Stimulated activated naive CD4-positive, alpha-beta T cell (primary cell): Measurements from ENCODE around the gene RNF149.
"Not testable (repeated sequence)": the region's sequence is repeated elsewhere in the genome, so short reads cannot be mapped to it uniquely, and the experiment has no call there.

Experiments
- DNase-seq, 6 experiments: peaks; one replicate each; lab custom pipeline; 2025; lab: John Stamatoyannopoulos, UW

The RNF149 gene

DNA sequence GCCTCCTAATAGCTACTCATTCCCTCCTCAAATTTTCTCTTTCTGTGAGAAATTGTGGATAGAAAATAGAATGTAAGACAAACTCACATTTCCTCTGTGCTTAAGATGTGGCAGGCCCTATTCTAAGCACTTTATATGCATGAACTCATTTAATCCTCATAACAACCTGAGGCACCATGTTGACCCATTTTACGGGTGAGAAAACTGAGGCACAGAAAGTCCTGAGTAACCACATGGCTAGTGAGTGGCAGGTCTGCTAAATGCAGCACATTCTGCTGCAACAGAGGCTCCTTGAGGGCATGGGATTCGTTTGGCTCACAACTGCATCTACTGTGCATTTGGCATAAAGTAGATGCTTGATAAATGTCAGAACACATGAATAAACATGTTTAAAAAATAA is 22.7 kb upstream of the RNF149 start:
- DNase-seq = no peak

DNA sequence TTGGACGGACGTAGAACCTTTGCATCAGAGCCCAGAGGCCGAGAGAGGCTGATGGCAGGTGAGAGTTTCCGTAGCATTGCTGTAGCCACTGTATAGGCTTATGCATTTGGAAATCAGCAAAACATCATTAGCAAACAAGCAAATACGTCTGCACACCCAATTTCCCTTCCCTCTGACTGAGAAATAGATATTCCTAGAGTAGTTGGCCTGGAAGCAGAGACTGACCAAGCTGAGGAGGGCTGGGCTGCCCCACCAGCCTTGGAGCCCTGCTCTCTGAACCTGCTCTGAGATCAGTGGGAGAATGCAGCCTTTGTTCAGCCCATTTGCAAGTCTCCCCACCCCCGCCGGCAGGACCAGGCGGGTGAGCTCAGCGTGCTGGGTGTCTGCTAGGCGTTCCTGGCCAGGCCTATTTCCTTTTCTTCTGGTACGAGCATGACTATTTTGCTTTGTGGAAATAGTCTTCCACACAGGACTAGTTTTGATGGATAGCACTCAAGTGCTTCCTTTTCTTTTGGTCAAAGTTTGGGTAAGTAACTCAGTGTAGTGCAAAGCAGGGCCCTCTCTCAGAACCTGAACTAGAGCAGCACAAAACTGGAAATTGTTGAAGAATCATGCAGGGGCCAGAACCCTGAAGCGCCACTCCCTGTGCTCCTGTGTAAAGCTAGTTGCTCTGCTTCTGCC is 21.9 kb upstream of the RNF149 start:
- DNase-seq = peak in 2 of 6 experiments; percentile 10

DNA sequence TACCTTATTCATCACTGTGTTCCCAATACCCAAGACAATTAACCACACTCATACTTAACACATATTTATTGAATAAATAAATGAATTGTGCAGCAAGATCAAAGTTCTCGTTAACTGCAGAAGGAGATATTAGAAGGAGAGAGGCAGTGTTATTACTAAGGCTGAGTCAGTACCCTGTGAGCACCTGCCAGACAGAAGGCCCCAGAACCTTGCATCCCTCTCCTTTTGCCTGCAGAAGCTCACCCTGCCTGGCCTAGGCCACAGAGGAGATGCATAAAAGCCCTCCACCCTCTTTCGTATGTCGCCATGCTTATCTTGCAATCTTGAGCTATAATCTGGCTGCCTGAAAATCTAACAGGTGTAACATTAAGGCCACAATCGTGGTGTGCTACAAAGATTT is 20.5 kb upstream of the RNF149 start:
- DNase-seq = no peak

DNA sequence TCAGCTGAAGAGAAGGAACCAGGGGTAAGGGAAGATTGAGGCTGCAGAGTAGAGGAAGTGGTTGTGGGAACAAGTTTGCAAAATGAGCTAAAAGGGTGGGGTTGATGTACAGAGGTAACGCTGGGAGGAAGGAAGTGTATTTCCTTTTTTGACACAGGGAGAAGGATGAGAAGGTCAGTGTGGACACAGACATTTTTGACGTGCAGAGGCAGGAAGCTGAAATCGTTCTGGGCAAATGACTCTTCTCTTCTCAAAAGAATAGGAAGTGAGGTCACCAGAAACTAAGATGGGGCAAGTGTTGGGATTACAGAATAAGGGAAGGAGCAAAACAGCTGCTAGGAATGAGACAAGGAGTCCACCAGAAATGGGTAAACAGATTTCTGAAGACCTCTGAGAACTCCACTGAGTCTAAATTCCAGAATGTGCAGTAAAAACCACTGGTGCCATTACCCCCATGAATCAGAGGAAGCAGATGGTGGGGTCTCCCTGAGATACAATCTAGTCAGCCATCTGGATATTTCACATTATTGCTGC is 20.0 kb upstream of the RNF149 start:
- DNase-seq = peak in 3 of 6 experiments; percentile 77 to 82 (median 79)

GRCh38 chr2:101327863-101328394 is 19.4 kb upstream of the RNF149 start:
- no peak for DNase-seq

GRCh38 chr2:101325425-101325824 is 16.9 kb upstream of the RNF149 start:
- DNase-seq = no peak

DNA sequence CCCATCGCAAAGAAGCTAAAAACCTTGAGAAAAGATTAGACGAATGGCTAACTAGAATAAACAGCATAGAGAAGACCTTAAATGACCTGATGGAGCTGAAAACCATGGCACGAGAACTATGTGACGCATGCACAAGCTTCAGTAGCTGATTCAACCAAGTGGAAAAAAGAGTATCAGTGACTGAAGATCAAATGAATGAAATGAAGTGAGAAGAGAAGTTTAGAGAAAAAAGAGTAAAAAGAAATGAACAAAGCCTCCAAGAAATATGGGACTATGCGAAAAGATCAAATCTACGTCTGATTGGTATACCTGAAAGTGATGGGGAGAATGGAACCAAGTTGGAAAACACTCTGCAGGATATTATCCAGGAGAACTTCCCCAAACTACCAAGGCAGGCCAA is 8.1 kb upstream of the RNF149 start:
- DNase-seq = not testable (repeated sequence)

- no peak for DNase-seq
Measured at GRCh38 chr2:101311696-101312017, 3.2 kb upstream of the RNF149 start.

DNA sequence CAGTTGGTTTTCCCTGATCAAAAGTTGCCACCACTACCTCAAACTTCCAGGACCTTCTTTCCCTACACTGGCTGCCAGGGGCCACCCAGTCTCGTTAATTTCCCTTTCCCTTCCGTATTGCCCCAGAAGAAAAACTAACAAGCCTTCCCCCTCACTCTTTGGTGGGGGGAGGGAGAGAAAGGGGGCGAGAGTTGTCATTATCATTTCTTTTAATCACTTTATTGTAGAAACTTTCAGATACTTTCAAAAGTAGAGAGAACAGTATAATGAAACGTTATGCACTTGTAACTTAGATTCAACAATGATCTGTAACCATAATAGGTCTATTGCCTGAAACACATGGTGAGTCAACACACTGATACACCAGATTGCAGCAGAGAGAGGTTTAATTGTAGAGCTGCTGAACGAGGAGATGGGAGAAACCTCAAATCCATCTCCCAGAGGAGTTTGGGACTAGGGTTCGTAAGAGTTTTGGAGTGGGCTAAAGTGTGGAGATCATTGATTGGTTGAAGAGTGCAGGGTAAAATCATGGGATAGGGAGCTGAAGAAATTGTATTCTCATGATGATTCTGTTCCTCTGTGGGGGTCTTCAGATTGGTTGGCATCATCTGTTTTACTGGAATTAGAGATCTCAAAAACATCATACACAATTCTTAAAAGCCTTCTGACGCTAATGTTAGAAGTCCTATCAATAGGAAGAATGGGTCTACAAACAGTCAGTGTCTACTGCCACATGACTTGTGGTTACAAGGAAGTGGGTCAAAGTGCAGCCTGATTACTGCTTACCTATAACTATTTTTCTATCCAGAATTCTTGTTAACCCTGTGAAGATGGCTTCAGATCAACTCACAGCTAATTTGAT is 2.6 kb upstream of the RNF149 start:
- DNase-seq = peak in 4 of 6 experiments; percentile 16 to 52 (median 50)

- DNase-seq = no peak
Measured at GRCh38 chr2:101310090-101310833, 1.8 kb upstream of the RNF149 start.

DNA sequence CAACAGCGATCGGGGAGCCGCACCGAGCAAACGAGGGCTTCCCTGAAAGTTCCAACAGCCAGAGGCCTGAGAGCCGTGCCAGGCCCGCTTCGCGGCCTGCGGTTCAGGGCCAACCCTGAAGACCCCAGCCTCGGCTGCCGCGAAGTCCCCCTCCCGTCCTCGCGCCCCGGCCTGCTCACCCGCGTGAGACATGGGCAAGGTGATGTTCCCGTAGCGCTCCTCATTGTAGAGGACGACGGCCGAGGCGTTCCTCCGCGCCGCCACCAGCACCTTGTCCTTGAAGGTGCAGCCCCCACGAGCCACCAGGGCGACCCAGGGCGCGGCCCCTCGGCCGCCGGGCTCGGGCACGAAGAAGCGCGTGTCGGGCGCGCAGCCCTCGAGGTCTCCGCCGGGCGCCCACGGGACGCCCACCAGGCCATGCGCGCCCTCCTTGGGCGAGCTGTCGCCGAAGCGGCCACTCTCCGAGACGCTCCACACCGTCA is 510 bp downstream of the RNF149 start:
- peak in 4 of 6 experiments; percentile 15 to 68 (median 45) for DNase-seq

DNA sequence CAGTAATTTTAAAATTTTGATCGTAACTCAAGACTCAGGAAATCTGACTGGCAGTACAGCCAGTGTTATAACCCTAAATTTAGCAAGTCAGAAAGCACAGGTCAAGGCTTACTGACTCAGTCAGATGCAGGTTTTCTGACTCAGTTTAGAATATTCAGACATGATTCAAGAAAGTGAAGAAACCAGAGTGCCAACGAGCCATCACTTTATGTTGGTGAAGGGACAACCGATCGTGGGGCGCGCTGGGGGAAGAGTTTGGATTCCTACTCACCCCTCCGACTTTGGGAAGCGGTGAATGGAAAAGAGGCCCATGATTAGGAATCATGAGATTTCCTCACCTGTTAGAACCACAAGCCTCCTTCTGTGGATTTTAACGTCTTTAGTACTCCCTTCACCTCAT is 998 bp downstream of the RNF149 start:
- peak in 1 of 6 experiments; percentile 30 for DNase-seq

- peak in 1 of 6 experiments; percentile 16 for DNase-seq
Measured at GRCh38 chr2:101306410-101306809, 2.1 kb downstream of the RNF149 start.

DNA sequence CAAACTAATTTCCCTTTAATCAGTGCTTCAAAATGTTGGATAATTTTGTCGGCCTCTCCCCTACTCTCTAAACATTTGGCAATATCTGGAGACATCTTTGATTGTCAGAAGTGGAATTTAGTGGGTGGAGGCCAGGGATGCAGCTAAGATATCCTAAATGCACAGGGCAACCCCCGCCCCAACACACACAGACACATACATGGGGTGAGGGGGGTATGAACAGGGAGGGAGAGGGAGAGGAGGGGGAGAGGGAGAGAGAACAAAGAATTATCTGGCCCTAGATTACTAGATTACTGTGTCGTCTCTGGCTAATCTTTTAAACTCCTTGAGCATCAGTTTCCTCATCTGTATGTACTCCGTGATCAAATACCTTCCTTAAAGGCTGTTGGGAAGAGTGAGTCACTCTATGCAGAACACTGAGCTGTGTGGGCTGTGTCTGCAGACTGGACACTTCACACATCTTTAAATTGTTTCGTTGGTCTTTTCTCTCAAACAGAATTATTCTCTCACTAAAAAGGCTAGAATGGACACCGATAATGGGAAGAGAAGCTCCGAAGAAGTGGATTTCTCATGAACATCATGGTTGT is 2.9 kb downstream of the RNF149 start:
- DNase-seq = no peak

- no peak for DNase-seq
Measured at GRCh38 chr2:101305035-101305434, 3.5 kb downstream of the RNF149 start.

DNA sequence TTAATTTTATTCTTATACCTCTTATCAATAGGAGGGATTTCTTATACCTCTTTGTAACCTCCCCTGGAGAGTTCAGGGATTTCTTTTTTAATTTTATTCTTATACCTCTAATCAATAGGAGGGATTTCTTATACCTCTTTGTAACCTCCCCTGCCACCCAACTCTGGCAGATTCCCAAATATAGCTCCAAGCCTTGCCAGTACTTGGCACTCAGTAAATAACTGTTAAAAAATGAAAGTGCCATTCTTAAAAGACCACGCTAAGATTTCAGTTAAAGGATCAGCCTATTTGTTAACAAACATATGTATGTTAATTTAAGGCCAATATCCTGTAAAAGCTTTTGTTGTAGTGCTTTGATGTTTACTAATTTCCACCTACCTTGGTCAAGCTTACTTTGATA is 4.8 kb downstream of the RNF149 start:
- DNase-seq = no peak

DNA sequence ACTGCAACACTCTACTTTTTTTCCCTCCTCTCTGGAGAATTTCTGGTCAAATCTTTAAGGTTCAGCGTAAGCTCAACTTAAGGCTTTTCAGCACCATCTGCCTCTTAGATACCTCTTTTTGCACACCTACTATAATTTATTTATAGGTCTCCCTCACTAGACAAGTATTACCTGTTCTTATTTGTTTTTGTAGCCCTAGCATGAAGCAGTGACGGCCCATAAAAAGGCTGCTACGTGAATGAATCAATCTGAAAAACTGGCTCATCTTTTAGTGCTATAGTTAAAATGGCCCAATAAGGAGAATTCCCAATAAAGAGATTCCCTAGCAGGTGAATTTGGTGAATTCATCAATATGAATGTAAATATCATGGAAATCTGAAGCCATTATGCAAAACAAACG is 6.5 kb downstream of the RNF149 start:
- DNase-seq = no peak

DNA sequence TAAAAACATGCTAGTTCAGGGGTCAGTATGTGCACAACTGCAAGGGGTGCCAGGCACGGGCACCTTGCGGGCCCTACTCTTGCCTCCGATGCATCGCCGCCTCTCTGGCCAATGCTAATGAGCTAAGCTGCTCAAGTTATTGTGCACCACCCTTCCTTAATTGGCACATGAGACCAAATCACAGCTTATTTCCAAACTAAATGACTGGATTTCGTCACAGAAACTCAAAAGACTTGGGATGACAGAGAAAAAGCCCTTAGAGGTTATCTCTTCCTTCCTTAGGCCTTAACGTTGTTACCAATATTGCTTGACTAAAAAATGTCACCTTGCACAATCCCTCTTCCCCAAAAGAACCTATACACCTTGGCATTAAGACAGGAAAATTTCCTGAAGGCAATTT is 7.7 kb downstream of the RNF149 start:
- DNase-seq = no peak

- DNase-seq = no peak
Measured at GRCh38 chr2:101300164-101300563, 8.3 kb downstream of the RNF149 start.

DNA sequence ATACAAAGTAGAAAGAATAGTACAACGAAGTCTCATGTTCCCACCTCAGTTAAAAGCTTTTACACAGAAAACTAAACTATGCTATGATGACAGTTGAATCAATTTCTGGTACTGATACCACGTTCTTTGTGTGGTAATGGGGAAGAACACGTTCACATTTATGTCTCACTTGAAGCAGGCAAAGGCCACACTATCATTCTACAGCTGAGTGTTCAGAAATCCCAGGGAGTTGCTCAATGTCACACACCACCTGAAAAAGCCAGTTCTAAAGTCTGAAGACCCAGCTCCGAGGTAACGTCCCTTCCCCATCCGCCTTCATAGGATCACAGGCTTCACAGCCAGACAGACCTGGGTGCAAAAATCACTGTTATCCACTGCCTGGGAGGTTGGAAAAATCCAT is 8.9 kb downstream of the RNF149 start:
- DNase-seq = no peak

DNA sequence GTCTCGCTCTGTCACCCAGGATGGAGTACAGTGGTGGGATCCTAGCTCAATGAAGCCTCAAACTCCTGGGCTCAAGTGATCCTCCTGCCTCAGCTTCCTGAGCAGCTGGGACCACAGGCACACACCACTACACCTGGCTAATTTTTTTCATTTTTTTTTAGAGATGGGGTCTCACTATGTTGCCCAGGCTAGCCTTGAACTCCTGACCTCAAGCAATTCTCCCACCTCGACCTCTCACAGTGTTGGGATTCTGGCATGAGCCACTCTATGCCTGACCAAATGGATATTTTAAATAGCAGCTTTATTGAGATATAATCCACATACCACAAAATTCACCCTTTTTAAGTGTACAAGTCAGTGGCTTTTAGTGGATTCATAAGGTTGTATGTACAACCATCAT is 11.1 kb downstream of the RNF149 start:
- no peak for DNase-seq

GRCh38 chr2:101296371-101296770 is 12.1 kb downstream of the RNF149 start:
- DNase-seq = no peak
